ENCODE measurements around the gene MAP3K20. TPM values are rescaled to one million over a fixed set of nuclear protein-coding genes. Genes with fewer than 3 reads are reported as not detected.
"Not testable (repeated sequence)": the region's sequence is repeated elsewhere in the genome, so short reads cannot be mapped to it uniquely, and the experiment has no call there.

MAP3K20 gene
- total RNA-seq, 4 donors from 2014 or later: 33.0 to 56.1 (median 44.4) TPM

GRCh38 chr2:173032032-173032431 is 43.6 kb upstream of the MAP3K20 start:
- DNase-seq (ENCODE audit: low spot score): no peak
- ATAC-seq (ENCODE audit: low FRiP score): no peak
- no peak for TF ChIP-seq CTCF (IDR thresholded peaks at IDR 0.05)

GRCh38 chr2:173033084-173033483 is 42.6 kb upstream of the MAP3K20 start:
- no peak for TF ChIP-seq CTCF (IDR thresholded peaks at IDR 0.05)
- ATAC-seq (ENCODE audit: low FRiP score) (no peak), DNase-seq (ENCODE audit: low spot score) (no peak)

GRCh38 chr2:173034143-173034542 is 41.5 kb upstream of the MAP3K20 start:
- ATAC-seq (ENCODE audit: low FRiP score): no peak
- no peak for TF ChIP-seq CTCF (IDR thresholded peaks at IDR 0.05)
- no peak for DNase-seq (ENCODE audit: low spot score)

GRCh38 chr2:173037245-173038120 is 38.2 kb upstream of the MAP3K20 start:
- DNase-seq (ENCODE audit: low spot score) (no peak), ATAC-seq (ENCODE audit: low FRiP score) (peak; percentile 35)
- TF ChIP-seq CTCF (IDR thresholded peaks at IDR 0.05): no peak

GRCh38 chr2:173038257-173038656 is 37.4 kb upstream of the MAP3K20 start:
- not testable (repeated sequence) for ATAC-seq (ENCODE audit: low FRiP score); DNase-seq (ENCODE audit: low spot score)

GRCh38 chr2:173040729-173041128 is 34.9 kb upstream of the MAP3K20 start:
- ATAC-seq (ENCODE audit: low FRiP score) (no peak), DNase-seq (ENCODE audit: low spot score) (no peak)
- no peak for TF ChIP-seq CTCF (IDR thresholded peaks at IDR 0.05)

GRCh38 chr2:173043476-173043875 is 32.2 kb upstream of the MAP3K20 start:
- no peak for TF ChIP-seq CTCF (IDR thresholded peaks at IDR 0.05)
- peak; percentile 43 for ATAC-seq (ENCODE audit: low FRiP score)
- DNase-seq (ENCODE audit: low spot score): no peak
